Measurements from ENCODE around the gene PCDHA12.
"Not testable (repeated sequence)": the region's sequence is repeated elsewhere in the genome, so short reads cannot be mapped to it uniquely, and the experiment has no call there.

The PCDHA12 gene, protein sequence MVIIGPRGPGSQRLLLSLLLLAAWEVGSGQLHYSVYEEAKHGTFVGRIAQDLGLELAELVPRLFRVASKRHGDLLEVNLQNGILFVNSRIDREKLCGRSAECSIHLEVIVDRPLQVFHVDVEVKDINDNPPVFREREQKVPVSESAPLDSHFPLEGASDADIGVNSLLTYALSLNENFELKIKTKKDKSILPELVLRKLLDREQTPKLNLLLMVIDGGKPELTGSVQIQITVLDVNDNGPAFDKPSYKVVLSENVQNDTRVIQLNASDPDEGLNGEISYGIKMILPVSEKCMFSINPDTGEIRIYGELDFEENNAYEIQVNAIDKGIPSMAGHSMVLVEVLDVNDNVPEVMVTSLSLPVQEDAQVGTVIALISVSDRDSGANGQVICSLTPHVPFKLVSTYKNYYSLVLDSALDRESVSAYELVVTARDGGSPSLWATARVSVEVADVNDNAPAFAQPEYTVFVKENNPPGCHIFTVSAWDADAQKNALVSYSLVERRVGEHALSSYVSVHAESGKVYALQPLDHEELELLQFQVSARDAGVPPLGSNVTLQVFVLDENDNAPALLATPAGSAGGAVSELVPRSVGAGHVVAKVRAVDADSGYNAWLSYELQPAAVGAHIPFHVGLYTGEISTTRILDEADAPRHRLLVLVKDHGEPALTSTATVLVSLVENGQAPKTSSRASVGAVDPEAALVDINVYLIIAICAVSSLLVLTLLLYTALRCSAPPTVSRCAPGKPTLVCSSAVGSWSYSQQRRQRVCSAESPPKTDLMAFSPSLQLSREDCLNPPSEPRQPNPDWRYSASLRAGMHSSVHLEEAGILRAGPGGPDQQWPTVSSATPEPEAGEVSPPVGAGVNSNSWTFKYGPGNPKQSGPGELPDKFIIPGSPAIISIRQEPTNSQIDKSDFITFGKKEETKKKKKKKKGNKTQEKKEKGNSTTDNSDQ

DNA sequence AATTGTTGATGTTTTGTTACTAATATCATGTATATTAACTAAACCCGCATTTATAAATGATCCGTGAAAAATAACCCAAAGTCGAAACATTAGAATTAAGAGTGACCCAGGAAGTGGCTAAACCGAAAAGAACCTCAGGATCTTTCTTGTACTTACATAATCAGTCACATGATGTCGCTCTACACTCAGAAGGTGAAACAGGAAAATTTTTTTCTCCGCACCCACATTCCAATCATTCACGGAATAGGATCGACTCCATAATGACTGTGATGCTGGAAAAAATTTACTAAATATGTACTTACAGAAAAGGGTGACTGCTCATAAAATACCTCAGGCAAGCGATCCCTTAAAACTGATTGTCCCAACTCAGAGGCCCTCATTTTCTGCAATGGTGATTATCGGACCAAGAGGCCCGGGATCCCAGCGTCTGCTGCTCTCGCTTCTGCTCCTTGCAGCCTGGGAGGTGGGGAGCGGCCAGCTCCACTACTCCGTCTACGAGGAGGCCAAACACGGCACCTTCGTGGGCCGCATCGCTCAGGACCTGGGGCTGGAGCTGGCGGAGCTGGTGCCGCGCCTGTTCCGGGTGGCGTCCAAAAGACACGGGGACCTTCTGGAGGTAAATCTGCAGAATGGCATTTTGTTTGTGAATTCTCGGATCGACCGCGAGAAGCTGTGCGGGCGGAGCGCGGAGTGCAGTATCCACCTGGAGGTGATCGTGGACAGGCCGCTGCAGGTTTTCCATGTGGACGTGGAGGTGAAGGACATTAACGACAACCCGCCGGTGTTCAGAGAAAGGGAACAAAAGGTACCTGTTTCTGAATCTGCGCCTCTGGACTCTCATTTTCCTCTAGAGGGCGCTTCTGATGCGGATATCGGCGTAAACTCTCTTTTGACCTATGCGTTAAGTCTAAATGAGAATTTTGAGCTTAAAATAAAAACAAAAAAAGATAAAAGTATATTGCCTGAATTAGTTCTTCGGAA lies at the start of gene PCDHA12:
Gene PCDHA12, plus strand, starts transcription at position 224 of the 981 bp plus-strand sequence. Its CDS starts 165 bp downstream, at position 389.
- in situ Hi-C loops (cut with MboI; ENCODE audit: low sequenced_read_pairs) = no loop called here

DNA sequence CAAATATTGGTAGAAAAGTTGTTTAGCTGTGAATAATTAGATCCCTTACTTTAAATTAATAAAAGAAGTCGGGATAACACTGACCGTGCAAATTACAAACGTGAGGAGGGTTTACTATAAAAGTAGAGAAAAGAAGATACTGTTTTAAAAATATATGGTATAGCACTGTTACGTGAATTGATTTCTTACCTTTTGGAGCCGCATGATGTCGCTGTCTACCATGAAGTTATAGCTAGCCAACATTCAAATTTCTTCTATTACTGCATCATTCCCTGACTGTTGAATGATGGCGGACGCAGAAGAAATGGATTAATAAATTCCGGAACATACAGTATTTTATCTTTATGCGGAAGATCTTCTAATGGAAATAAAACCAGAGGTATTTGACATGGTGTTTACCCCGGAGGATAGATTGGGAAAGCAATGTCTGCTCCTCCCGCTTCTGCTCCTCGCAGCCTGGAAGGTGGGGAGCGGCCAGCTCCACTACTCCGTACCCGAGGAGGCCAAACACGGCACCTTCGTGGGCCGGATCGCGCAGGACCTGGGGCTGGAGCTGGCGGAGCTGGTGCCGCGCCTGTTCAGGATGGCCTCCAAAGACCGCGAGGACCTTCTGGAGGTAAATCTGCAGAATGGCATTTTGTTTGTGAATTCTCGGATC lies 47.3 kb upstream of the PCDHA12 start, which contains the start of gene PCDHA6:
Gene PCDHA6, plus strand, starts transcription at position 257 of the 658 bp plus-strand sequence. Its CDS starts 132 bp downstream, at position 389.
- in situ Hi-C loops (cut with MboI; ENCODE audit: low sequenced_read_pairs) = no loop called here

DNA sequence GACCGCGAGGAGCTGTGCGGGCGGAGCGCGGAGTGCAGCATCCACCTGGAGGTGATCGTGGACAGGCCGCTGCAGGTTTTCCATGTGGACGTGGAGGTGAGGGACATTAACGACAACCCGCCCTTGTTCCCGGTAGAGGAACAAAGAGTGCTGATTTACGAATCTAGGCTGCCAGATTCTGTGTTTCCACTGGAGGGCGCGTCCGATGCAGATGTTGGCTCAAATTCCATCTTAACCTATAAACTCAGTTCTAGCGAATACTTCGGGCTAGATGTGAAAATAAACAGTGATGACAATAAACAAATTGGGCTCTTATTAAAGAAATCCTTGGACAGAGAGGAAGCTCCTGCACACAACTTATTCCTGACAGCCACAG lies 46.8 kb upstream of the PCDHA12 start:
- in situ Hi-C loops (cut with MboI; ENCODE audit: low sequenced_read_pairs) = no loop called here

DNA sequence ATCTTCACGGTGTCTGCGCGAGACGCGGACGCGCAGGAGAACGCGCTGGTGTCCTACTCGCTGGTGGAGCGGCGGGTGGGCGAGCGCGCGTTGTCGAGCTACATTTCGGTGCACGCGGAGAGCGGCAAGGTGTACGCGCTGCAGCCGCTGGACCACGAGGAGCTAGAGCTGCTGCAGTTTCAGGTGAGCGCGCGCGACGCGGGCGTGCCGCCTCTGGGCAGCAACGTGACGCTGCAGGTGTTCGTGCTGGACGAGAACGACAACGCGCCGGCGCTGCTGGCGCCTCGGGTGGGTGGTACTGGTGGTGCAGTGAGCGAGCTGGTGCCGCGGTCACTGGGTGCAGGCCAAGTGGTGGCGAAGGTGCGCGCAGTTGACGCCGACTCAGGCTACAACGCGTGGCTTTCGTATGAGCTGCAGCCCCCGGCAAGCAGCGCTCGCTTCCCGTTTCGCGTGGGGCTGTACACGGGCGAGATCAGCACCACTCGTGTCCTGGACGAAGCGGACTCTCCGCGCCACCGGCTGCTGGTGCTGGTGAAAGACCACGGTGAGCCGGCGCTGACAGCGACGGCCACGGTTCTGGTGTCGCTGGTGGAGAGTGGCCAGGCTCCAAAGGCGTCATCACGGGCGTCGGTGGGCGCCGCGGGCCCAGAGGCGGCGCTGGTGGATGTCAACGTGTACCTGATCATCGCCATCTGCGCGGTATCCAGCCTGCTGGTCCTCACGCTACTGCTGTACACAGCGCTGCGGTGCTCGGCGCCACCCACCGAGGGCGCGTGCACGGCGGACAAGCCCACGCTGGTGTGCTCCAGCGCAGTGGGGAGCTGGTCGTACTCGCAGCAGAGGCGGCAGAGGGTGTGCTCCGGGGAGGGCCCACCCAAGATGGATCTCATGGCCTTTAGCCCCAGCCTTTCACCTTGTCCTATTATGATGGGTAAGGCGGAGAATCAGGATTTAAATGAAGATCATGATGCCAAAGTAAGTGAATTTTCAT lies 45.3 kb upstream of the PCDHA12 start:
- in situ Hi-C loops (cut with MboI; ENCODE audit: low sequenced_read_pairs) = not testable (repeated sequence)

DNA sequence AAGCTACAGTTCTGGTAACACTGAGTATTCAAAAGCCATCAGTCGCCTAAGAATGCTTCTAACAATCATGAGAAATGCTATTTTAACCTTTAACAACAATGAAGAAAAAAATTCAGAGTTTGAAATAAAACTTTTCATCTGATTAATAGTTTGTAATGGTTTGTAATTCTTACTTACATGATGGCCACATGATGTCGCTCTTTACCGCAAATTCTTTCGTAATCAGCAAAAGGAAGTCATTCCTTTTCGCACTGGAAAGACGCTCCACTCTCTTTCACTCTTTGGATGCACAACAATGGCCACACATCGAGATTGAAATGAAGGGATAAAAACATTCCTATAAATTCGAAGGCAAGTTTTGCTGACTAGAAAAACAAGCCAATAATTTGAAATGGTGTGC lies 41.1 kb upstream of the PCDHA12 start, which contains the start of gene PCDHA7:
Gene PCDHA7, plus strand, starts transcription at position 277 of the 400 bp plus-strand sequence. Its CDS starts 115 bp downstream, at position 392.
- in situ Hi-C loops (cut with MboI; ENCODE audit: low sequenced_read_pairs) = no loop called here

DNA sequence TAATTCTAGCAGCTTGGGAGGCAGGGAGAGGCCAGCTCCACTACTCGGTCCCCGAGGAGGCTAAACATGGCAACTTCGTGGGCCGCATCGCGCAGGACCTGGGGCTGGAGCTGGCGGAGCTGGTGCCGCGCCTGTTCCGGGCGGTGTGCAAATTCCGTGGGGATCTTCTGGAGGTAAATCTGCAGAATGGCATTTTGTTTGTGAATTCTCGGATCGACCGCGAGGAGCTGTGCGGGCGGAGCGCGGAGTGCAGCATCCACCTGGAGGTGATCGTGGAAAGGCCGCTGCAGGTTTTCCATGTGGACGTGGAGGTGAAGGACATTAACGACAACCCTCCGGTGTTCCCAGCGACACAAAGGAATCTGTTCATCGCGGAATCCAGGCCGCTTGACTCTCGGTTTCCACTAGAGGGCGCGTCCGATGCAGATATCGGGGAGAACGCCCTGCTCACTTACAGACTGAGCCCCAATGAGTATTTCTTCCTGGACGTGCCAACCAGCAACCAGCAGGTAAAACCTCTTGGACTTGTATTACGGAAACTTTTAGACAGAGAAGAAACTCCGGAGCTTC lies 40.6 kb upstream of the PCDHA12 start:
- in situ Hi-C loops (cut with MboI; ENCODE audit: low sequenced_read_pairs) = not testable (repeated sequence)

DNA sequence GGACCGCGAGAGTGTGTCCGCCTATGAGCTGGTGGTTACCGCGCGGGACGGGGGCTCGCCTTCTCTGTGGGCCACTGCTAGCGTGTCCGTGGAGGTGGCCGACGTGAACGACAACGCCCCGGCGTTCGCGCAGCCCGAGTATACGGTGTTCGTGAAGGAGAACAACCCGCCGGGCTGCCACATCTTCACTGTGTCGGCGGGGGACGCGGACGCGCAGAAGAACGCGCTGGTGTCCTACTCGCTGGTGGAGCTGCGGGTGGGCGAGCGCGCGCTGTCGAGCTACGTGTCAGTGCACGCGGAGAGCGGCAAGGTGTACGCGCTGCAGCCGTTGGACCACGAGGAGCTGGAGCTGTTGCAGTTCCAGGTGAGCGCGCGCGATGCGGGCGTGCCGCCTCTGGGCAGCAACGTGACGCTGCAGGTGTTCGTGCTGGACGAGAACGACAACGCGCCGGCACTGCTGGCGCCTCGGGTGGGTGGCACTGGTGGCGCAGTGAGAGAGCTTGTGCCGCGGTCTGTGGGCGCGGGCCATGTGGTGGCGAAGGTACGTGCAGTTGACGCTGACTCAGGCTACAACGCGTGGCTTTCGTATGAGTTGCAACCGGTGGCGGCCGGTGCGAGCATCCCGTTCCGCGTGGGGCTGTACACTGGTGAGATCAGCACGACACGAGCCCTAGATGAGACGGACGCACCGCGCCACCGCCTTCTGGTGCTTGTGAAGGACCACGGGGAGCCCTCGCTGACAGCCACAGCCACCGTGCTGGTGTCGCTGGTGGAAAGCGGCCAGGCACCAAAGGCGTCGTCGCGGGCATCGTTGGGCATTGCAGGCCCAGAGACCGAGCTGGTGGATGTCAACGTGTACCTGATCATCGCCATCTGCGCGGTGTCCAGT lies 39.2 kb upstream of the PCDHA12 start:
- in situ Hi-C loops (cut with MboI; ENCODE audit: low sequenced_read_pairs) = no loop called here

DNA sequence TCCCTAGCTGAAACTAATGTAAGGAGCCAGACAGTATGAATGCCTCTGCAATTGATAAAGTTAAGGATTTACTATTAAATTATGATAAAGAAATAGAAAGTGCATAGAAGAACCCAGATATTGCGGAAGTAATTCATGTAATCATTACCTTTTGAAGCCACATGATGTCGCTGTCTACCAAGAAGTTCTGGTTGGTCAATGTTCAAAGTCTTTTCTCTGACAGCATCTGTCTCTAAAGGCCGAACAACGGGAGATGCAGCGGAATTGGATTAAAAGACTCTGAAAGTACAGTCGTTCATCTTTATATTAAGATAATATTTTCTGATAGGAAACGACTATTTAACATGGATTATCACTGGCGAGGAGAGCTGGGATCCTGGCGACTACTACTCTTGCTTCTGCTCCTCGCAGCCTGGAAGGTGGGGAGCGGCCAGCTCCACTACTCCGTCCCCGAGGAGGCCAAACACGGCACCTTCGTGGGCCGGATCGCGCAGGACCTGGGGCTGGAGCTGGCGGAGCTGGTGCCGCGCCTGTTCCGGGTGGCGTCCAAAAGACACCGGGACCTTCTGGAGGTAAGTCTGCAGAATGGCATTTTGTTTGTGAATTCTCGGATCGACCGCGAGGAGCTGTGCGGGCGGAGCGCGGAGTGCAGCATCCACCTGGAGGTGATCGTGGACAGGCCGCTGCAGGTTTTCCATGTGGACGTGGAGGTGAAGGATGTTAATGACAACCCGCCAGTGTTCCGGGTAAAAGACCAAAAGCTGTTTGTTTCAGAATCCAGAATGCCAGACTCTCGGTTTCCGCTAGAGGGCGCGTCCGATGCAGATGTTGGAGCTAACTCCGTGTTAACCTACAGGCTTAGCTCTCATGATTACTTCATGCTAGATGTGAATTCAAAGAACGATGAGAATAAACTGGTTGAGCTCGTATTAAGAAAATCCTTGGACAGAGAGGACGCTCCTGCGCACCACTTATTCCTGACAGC lies 33.8 kb upstream of the PCDHA12 start, which contains the start of gene PCDHA8:
Gene PCDHA8, plus strand, starts transcription at position 210 of the 985 bp plus-strand sequence. Its CDS starts 135 bp downstream, at position 345.
- in situ Hi-C loops (cut with MboI; ENCODE audit: low sequenced_read_pairs) = no loop called here

DNA sequence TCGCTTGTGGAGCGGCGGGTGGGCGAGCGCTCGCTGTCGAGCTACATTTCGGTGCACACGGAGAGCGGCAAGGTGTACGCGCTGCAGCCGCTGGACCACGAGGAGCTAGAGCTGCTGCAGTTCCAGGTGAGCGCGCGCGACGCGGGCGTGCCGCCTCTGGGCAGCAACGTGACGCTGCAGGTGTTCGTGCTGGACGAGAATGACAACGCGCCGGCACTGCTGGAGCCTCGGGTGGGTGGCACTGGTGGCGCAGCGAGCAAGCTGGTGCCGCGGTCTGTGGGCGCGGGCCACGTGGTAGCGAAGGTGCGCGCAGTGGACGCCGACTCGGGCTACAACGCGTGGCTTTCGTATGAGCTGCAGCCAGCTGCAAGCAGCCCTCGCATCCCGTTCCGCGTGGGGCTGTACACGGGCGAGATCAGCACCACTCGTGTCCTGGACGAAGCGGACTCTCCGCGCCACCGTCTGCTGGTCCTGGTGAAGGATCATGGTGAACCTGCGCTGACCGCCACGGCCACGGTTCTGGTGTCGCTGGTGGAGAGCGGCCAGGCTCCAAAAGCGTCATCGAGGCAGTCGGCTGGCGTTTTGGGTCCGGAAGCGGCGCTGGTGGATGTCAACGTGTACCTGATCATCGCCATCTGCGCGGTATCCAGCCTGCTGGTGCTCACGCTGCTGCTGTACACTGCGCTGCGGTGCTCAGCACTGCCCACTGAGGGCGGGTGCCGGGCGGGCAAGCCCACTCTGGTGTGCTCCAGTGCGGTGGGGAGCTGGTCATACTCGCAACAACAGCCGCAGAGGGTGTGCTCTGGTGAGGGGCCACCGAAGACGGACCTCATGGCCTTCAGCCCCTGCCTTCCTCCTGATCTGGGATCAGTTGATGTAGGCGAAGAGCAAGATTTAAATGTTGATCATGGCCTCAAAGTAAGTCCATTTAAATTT lies 32.0 kb upstream of the PCDHA12 start:
- in situ Hi-C loops (cut with MboI; ENCODE audit: low sequenced_read_pairs) = no loop called here

DNA sequence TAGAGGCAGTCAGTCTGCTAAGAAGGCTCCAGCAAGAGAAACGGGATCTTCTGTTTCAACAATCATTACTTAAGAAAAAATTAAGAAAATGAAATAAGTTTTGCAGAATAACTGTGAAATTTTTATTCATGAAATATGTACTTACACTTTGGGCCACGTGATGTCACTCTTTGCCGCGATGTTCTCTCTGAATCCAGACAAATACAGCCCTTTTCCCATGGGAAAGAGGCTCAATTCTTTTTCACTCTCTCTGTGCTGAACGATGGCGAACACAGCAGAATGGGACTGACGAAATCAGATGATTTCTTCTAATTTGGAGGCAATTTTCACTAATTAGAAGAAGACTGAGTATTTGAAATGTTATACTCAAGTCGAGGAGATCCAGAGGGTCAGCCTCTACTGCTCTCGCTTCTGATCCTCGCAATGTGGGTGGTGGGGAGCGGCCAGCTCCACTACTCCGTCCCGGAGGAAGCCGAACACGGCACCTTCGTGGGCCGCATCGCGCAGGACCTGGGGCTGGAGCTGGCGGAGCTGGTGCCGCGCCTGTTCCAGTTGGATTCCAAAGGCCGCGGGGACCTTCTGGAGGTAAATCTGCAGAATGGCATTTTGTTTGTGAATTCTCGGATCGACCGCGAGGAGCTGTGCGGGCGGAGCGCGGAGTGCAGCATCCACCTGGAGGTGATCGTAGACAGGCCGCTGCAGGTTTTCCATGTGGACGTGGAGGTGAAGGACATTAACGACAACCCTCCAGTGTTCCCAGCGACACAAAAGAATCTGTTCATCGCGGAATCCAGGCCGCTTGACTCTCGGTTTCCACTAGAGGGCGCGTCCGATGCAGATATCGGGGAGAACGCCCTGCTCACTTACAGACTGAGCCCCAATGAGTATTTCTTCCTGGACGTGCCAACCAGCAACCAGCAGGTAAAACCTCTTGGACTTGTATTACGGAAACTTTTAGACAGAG lies 26.7 kb upstream of the PCDHA12 start, which contains the start of gene PCDHA9:
Gene PCDHA9, plus strand, starts transcription at position 244 of the 964 bp plus-strand sequence. Its CDS starts 114 bp downstream, at position 358.
- in situ Hi-C loops (cut with MboI; ENCODE audit: low sequenced_read_pairs) = not testable (repeated sequence)

DNA sequence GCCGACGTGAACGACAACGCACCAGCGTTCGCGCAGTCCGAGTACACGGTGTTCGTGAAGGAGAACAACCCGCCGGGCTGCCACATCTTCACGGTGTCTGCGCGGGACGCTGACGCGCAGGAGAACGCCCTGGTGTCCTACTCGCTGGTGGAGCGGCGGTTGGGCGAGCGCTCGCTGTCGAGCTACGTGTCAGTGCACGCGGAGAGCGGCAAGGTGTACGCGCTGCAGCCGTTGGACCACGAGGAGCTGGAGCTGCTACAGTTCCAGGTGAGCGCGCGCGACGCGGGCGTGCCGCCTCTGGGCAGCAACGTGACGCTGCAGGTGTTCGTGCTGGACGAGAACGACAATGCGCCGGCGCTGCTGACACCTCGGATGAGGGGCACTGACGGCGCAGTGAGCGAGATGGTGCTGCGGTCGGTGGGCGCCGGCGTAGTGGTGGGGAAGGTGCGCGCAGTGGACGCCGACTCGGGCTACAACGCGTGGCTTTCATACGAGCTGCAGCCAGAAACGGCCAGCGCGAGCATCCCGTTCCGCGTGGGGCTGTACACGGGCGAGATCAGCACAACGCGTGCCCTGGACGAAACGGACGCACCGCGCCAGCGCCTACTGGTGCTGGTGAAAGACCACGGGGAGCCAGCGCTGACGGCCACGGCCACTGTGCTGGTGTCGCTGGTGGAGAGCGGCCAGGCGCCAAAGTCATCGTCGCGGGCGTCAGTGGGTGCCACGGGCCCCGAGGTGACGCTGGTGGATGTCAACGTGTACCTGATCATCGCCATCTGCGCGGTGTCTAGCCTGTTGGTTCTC lies 25.1 kb upstream of the PCDHA12 start:
- in situ Hi-C loops (cut with MboI; ENCODE audit: low sequenced_read_pairs) = not testable (repeated sequence)

DNA sequence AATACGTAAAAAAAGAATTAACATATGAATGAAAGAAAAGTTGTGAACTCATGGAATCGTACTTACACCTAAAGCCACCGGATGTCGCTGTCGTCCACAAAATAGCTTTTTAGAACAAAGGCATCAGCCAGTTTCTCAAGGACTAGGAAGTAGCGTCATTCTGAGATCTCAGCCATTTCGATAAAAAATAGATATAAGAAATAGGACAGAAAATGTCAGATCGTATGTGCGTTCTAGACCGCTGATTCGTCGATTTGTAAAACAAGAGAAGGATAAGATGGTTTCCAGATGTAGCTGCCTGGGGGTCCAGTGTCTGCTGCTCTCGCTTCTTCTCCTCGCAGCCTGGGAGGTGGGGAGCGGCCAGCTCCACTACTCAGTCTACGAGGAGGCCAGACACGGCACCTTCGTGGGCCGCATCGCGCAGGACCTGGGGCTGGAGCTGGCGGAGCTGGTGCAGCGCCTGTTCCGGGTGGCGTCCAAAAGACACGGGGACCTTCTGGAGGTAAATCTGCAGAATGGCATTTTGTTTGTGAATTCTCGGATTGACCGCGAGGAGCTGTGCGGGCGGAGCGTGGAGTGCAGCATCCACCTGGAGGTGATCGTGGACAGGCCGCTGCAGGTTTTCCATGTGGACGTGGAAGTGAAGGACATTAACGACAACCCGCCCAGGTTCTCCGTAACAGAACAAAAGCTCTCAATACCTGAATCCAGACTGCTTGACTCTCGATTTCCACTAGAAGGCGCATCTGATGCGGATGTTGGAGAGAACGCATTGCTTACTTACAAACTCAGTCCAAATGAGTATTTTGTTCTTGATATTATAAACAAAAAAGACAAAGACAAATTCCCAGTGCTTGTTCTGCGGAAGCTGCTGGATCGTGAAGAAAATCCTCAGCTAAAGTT lies 19.1 kb upstream of the PCDHA12 start, which contains the start of gene PCDHA10:
Gene PCDHA10, plus strand, starts transcription at position 126 of the 903 bp plus-strand sequence. Its CDS starts 152 bp downstream, at position 278.
- in situ Hi-C loops (cut with MboI; ENCODE audit: low sequenced_read_pairs) = no loop called here
